HUES6 (cell line): Measurements from ENCODE around the gene MLKL.
"Not testable (repeated sequence)": the region's sequence is repeated elsewhere in the genome, so short reads cannot be mapped to it uniquely, and the experiment has no call there.

ENCODE experiments used
- H3K27ac ChIP-seq: 2 replicates; pipeline ENCODE4 v1.7.0; 2013; ENCODE audit warnings: low read depth, mild to moderate bottlenecking, low read length, inconsistent platforms
- H3K27me3 ChIP-seq: 2 replicates; pipeline ENCODE4 v1.6.1; 2013; ENCODE audit warnings: low read length; ENCODE audit not compliant: control insufficient read depth, insufficient read depth
- H3K36me3 ChIP-seq: 2 replicates; pipeline ENCODE4 v1.6.1; 2013; ENCODE audit warnings: low read length; ENCODE audit not compliant: control insufficient read depth, insufficient read depth
- H3K4me1 ChIP-seq: 2 replicates; pipeline ENCODE4 v1.6.1; 2013; ENCODE audit warnings: low read length; ENCODE audit not compliant: control insufficient read depth, insufficient read depth
- H3K4me3 ChIP-seq: 2 replicates; pipeline ENCODE4 v1.5.1; 2013; ENCODE audit warnings: low read depth, low read length
- H3K9ac ChIP-seq: one replicate; pipeline ENCODE4 v1.6.1; 2013; ENCODE audit warnings: mild to moderate bottlenecking, low read length
- H3K9me3 ChIP-seq: 2 replicates; pipeline ENCODE4 v1.6.1; 2013; ENCODE audit warnings: low read depth, low read length; ENCODE audit not compliant: control insufficient read depth, insufficient read depth

Gene MLKL

DNA sequence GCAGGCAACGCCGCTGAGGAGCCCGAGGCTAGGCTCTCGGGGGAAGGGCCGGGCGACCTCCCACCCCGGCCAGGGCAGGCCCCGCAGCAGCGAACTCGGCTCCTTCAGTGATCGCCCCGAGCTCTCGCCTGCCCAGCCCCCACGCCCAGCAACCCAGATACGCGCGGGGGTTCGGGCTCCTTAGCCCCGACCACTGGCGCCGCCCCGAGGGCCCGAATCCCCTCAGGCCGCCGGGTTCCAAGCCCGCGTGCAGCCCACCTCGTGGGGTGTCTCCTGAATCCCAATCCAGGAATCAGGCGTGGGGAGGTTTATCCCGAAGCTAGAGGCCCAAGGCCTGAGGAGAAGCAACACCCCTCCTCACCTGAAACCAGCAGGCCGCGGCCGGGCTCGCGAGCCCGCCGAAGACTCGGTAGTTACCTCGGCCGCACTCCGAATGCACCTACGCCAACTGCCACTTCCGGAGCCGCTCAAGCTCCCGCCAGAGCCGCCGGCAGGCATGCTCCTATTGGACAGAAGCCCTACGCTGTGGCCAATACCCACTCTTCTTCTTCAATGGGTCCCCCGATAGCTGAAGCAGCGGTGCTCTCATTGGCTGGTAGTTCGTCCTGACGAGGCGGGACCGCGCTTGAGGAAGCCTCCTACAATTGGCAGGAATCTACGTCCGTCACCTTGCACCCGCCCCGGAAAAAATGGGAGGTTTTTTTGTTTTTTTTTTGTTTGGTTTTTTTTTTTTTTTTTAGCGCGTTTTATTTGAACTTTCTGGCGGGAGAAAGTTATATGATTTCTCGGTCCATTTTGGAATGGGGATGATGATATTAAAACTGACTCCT is 34.0 kb downstream of the MLKL start, which contains the start of gene RFWD3:
Gene RFWD3, minus strand, starts transcription at position 453 of the 830 bp plus-strand sequence. CDS start 5,428 bp downstream, outside the sequence.
- Histone ChIP-seq H3K4me1 (no peaks in the 10 kb centered on the region), H3K27me3 (no peaks in the 10 kb centered on the region), H3K4me3 (peak within 1 kb of the TSS; percentile 91), H3K27ac (peak within 1 kb of the TSS; percentile 93), H3K9ac (peak within 1 kb of the TSS; percentile 96), H3K9me3 (no peaks in the 10 kb centered on the region), H3K36me3 (peaks cover 38% of the 10 kb centered on the region)

DNA sequence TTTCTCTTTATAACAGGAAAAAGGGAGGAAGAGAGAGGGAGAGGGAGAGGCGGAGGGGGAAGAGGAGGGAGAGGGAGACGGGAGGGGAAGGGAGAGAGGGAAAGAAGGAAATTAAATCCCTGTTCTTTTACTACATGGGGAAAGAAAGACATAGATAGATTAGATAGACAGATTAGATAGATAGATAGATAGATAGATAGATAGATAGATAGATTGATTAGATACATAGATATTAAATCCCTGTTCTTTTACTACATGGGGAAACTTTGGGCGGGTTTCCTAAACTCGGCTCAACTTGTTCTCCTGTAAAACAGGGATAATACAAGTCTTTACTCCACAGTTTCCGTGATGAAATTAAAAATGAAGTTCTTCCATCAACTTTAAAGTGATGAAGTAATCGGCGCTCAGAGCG is 34.6 kb downstream of the MLKL start:
- Histone ChIP-seq H3K27me3 (no peaks in the 10 kb centered on the region), H3K9ac (peak overlapping the region; percentile 96), H3K36me3 (peaks cover 44% of the 10 kb centered on the region), H3K9me3 (no peaks in the 10 kb centered on the region), H3K4me1 (no peaks in the 10 kb centered on the region), H3K4me3 (peak overlapping the region; percentile 91), H3K27ac (peak overlapping the region; percentile 93)

DNA sequence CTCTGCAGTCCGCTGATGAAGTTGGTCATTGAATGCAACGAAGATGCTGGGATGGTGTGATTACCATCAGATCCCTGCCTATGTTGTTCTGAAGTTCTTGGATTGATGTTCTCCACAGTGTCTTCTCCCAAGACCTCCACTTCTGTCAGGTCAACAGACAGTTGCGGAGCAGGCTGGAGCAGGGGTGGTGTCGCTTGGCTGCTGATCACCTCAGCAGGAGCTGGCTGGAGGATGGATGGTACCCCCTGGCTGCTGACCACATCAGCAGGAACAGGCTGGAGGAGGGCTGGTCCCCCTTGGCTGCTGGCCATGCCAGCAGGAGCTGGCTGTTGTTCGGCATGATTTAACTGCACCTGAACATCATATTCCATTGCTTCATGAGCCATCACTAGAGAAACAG is 39.6 kb downstream of the MLKL start:
- Histone ChIP-seq H3K27me3 (no peaks in the 10 kb centered on the region), H3K27ac (no peak overlapping the region), H3K36me3 (peaks cover 93% of the 10 kb centered on the region), H3K9me3 (no peaks in the 10 kb centered on the region), H3K9ac (no peak overlapping the region), H3K4me1 (no peaks in the 10 kb centered on the region), H3K4me3 (no peak overlapping the region)

DNA sequence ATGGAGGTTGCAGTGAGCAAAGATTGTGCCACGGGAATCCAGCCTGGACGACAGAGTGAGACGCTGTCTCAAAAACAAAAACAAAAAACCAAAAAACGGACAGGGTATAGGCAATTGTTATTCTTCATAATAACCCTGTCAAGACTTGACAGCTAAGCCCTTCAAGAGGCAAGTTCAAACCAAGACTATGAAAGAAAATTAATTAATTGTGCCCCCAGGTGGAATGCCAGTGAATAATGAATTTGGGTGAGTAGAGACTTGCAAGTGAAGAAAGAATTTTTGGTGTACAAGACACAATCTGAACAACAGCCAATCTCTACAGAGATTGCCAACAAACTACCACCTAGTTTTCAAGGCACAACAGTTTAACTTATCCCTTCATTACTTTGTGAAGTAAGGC is 40.3 kb downstream of the MLKL start:
- H3K36me3 ChIP-seq: peaks cover 98% of the 10 kb centered on the region
- no peak overlapping the region for H3K4me3 ChIP-seq
- no peaks in the 10 kb centered on the region for H3K9me3 ChIP-seq
- H3K9ac ChIP-seq: no peak overlapping the region
- H3K27ac ChIP-seq: no peak overlapping the region
- H3K27me3 ChIP-seq: no peaks in the 10 kb centered on the region
- no peaks in the 10 kb centered on the region for H3K4me1 ChIP-seq

DNA sequence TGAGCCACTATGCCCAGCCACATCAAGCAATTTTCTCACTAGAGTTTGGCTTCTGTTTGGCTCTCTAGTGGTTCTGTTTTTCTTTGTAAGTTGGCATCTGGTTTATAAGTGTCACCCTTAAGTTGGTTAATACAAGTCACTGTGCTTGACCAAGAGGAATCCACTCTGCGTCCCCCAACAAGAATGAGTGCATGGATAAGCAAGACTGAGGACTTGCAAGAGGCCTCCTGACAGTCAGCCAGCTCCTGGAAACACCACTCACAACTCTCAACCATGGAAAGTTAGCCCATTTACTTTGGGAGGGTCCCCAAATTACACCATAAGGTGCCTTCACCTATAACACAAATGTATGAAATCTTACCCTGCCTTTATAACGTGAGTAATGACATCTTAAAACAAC is 41.6 kb downstream of the MLKL start:
- no peaks in the 10 kb centered on the region for H3K4me1 ChIP-seq
- no peak overlapping the region for H3K4me3 ChIP-seq
- H3K9ac ChIP-seq: no peak overlapping the region
- H3K27ac ChIP-seq: no peak overlapping the region
- peaks cover 94% of the 10 kb centered on the region for H3K36me3 ChIP-seq
- H3K27me3 ChIP-seq: no peaks in the 10 kb centered on the region
- H3K9me3 ChIP-seq: no peaks in the 10 kb centered on the region

DNA sequence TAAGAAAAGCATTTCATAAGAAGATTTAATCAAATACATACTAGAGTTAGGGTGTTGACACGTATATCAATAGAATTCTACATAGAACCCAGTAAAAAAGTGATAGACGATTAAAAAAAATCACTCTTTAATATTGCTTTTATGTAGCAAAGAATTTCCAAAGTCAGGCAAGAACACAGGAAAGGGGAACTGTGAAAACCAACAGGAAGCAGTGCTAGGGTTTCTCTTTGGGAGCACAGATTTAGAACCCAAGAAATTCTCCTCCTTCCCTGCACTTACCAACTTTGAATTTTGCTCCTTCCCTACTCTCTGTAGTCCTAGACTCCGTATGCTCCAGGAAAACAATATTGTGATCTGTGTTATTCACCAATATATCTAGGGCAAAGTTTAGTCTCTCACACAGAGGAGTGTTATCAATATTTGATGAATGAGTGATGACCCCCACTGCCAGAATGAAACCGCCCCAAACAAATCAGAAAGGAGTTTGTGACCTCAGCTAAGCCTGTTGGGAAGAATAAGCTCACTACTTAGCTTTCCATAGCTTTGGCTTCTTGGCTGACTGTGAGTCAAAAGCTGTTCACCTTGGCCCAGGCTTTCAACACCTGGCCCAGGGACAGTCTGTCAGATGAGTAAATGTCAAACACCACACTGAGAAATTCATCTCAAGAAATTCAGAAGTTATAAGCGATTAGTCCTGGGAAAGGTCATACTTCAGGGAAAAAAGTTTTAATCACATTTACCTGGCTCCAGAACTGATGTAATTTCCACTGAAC is 42.6 kb downstream of the MLKL start:
- no peaks in the 10 kb centered on the region for H3K27me3 ChIP-seq
- H3K27ac ChIP-seq: no peak overlapping the region
- no peaks in the 10 kb centered on the region for H3K9me3 ChIP-seq
- no peak overlapping the region for H3K9ac ChIP-seq
- no peaks in the 10 kb centered on the region for H3K4me1 ChIP-seq
- H3K36me3 ChIP-seq: peaks cover 94% of the 10 kb centered on the region
- no peak overlapping the region for H3K4me3 ChIP-seq

DNA sequence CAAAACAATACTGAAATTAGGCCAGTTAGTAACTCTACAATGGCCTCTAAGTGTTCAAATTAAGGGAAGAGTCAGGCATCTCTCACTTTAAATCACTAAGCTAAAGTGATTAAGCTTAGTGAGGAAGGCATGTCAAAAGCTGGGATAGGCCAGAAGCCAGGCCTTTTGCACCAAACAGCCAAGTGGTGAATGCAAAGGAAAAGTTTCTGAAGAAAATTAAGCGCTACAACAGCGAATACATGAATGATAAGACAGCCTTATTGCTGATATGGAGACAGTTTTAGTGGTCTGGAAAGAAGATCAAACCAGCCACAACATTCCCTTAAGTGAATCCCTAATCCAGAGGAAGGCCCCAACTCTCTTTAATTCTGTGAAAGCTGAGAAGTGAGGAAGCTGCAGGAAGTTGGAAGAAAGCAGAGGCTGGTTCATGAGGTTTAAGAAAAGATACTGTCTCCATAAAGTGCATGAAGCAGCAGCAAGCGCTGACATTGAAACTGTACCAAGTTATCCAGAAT is 46.1 kb downstream of the MLKL start:
- no peaks in the 10 kb centered on the region for H3K9me3 ChIP-seq
- peaks cover 96% of the 10 kb centered on the region for H3K36me3 ChIP-seq
- no peaks in the 10 kb centered on the region for H3K4me1 ChIP-seq
- H3K4me3 ChIP-seq: no peak overlapping the region
- no peak overlapping the region for H3K27ac ChIP-seq
- H3K27me3 ChIP-seq: no peaks in the 10 kb centered on the region
- no peak overlapping the region for H3K9ac ChIP-seq

DNA sequence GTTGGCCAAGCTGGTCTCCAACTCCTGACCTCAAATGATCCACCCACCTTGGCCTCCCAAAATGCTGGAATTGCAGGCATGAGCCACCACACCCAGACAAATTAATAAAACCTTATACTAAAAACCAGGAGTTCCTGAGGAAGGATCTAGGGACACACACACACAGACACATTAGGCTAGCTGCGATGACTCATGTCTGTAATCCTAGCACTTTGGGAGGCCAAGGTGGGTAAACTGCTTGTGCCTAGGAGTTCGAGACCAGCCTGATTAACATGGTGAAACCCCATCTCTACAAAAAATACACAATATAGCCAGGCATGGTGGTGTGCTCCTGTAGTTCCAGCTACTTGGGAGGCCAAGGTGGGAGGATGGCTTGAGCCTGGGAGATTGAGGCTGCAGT is 47.8 kb downstream of the MLKL start:
- H3K9me3 ChIP-seq, H3K27ac ChIP-seq, H3K27me3 ChIP-seq, H3K9ac ChIP-seq, H3K4me3 ChIP-seq, H3K4me1 ChIP-seq: not testable (repeated sequence)
- peaks cover 96% of the 10 kb centered on the region for H3K36me3 ChIP-seq

DNA sequence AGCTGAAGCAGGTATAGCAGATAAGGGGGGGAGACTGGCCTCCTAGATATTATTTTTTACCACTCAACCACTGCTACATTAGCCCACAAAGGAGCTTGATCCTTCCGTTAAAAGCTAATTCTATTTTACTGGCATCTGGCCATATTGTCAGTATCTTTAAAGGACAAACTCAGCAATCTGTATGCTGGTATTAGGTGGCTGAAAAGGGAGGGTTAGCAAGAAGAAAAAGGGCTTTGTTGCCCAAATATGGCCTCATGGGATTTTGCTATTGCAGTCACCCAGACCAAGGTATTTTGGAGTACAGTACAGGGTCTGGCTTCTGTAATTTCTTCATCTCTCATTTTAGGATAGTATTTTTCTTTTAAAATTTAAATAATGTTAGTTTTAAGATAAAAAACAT is 48.4 kb downstream of the MLKL start:
- no peak overlapping the region for H3K27ac ChIP-seq
- no peak overlapping the region for H3K4me3 ChIP-seq
- peaks cover 96% of the 10 kb centered on the region for H3K36me3 ChIP-seq
- H3K27me3 ChIP-seq: no peaks in the 10 kb centered on the region
- no peak overlapping the region for H3K9ac ChIP-seq
- H3K4me1 ChIP-seq: no peaks in the 10 kb centered on the region
- no peaks in the 10 kb centered on the region for H3K9me3 ChIP-seq

DNA sequence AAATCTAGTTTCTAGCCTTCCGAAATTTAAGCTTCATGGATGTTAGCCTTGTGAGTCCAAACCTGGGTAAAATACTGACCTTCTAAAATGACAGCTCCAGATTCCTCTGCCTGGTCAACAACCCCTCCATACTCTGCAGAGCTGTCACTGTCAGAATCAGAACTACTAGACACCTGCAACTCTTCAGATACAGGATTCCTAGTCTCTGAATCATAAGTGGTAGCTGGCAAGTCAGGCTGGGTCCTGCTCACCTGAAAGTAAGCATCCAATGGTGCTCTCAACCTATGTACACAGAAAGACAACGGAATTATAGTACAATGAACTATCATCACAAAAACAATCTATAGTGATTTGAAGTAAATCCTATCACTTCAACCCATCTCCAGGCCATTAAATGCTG is 48.8 kb downstream of the MLKL start:
- H3K27me3 ChIP-seq: no peaks in the 10 kb centered on the region
- no peak overlapping the region for H3K27ac ChIP-seq
- H3K9me3 ChIP-seq: no peaks in the 10 kb centered on the region
- H3K4me3 ChIP-seq: no peak overlapping the region
- H3K4me1 ChIP-seq: no peaks in the 10 kb centered on the region
- H3K9ac ChIP-seq: no peak overlapping the region
- peaks cover 95% of the 10 kb centered on the region for H3K36me3 ChIP-seq

DNA sequence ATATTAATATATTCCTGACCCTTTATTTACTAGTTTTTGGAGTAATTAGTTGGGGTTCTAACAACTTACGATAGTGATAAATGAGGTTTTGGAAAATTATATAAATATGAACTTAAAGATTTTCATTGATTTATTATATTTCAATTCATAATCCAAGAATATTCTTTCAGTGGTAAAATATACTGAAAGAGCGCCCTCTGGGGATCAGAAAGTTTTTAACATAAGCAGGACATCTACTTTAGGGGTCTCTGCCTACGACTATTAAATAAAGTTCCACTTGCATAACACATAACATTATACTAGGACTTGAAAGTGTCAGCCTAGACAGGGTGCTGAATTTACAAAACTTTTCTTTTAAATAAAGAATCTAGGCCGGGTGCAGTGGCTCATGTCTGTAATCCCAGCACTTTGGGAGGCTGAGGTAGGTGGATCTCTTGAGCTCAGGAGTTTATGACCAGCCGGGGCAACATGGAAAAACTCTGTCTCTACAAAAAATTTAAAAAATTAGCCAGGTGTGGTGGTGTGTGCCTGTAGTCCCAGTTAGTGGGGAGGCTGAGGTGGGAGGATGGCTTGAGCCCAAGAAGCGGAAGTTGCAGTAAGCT is 49.6 kb downstream of the MLKL start:
- no peak overlapping the region for H3K4me3 ChIP-seq
- H3K9ac ChIP-seq: no peak overlapping the region
- no peaks in the 10 kb centered on the region for H3K4me1 ChIP-seq
- no peaks in the 10 kb centered on the region for H3K9me3 ChIP-seq
- peaks cover 94% of the 10 kb centered on the region for H3K36me3 ChIP-seq
- H3K27ac ChIP-seq: no peak overlapping the region
- H3K27me3 ChIP-seq: no peaks in the 10 kb centered on the region
